Hair follicular keratinocyte (primary cell): ENCODE measurements around the gene FRMD5. TPM values are rescaled to one million over a fixed set of nuclear protein-coding genes. Genes with fewer than 3 reads are reported as not detected.

ENCODE experiments used
- total RNA-seq: library from RNA; depleted of rRNA; stranded (reverse); fragments of >200 nt; gene quantifications from 2 replicates; pipeline ENCODE4 v1.2.3, GENCODE V29; 2015

FRMD5 gene
- 1.3 and 2.5 TPM in 2 replicates for total RNA-seq

DNA sequence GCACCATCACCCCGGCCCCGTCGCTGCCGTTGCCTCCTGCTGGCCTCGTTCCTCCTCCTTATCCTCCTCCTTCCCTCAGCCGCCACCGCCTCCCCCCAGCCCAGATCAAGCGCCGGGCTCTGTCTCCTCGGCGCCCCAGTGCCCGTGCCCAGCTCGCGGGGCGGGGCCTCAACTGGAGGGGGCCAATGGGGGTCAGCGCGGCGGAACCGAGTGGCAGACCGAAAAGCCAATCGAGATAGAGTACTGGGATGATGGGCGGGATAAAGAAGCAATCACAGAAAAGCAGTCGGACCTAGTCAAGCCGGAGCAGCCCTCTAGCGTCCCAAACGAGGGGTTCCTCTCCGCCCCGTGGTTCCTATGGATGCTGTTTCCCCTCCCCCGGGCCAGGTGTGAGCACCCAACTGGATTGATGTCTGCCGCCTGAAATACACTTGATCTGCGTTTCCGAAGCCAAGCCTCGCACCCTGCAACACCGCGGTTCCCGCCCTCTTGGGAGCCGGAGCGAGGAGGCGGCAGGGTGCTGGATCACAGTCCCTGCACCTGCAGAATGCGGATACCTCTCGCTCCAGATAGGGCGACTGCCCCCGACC lies at the start of gene FRMD5:
TSS of gene FRMD5 (minus strand) at position 121 of the 590 bp plus-strand sequence.

DNA sequence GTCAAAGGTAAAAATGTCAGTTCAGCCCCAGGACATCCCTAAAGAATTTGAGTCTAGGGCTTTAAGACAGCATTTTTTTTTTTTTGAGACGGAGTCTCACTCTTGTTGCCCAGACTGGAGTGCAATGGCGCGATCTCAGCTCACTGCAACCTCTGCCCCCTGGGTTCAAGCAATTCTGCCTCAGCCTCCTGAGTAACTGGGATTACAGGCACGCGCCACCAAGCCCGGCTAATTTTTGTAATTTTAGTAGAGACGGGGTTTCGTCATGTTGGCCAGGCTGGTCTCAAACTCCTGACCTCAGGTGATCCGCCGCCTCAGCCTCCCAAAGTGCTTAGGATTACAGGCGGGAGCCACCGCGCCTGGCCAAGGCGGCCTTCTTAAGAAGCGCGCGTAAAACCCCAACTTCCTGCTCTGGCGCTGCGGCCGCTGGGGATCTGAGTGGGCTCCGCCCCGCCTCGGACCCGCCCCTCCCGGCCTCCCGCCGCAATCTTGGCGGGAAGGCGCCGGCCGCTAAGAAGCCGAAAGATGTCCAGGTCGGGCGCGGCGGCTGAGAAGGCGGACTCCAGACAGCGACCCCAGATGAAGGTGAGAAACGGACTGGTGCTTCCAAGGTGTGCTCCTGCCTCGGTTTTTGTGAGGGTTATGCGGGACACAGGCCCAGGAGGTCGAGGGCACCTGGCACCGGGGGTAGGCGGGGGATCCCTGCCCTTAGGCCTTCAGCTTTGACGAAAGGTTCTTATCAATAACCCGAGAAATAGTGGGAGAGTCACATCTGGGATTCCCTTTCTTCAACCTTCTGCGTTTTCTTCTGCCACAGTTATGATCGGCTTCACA lies 368.3 kb downstream of the FRMD5 start, which contains the start of gene WDR76:
TSS of gene WDR76 (plus strand) at position 495 of the 834 bp plus-strand sequence. CDS start at position 526, 31 bp downstream.

DNA sequence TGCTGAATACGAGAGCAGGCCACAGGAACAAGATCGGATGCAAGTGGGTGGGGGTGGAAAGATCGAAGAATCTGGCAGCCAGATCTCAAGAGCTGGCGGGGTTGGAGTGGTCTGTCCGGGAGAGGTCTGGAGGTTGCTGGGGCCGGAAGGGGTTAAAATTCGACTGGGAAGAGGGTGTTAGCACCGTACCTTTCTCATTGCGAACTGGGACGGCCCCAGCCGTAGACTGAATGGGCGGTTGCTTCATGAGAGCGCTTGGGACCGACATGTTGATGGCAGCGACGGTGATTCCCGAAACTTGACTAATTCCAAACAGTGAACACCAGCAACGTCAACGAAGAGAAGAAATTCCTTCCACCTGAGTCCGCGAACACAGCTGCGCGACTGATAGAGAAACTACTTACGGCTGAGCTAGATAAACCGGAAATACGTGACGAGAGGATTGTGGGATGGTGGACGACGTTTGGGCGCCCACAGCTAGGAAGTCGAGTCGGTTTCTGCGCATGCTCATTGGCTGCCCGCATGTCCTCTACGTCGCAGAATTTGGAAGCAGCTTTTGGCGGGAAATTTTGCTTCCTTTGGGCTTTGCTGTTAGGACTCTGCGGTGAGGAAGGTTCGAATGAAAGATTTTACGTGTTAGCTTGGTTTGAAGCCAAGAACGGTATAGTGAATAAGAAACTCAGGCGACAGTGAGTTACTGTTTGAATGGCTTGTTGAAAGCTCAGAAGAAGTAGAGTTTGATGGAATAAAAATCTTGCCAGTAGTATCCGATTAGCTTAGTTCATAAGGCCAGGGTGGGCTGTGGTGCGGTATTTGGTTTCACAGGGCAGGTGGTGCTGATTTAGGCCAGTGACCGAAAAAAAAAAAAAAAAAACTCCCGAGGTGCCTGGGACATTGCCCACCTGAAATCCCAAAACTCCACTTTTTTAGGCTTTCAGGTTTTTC lies 370.5 kb downstream of the FRMD5 start, which contains the start of gene MFAP1:
TSS of gene MFAP1 (minus strand) at position 389 of the 945 bp plus-strand sequence. CDS start at position 268, 121 bp downstream.

Other genes starting within 250 kb of the FRMD5 start
- 24.4 and 31.5 TPM in 2 replicates for gene GOLM2, start 93.4 kb upstream of the FRMD5 start, total RNA-seq
- 19.6 and 32.0 TPM in 2 replicates for gene CTDSPL2, start 232.4 kb upstream of the FRMD5 start, total RNA-seq